ENCODE data around the gene ZCWPW1. TPM values are rescaled to one million over a fixed set of nuclear protein-coding genes. Genes with fewer than 3 reads are reported as not detected.

The ZCWPW1 gene
- total and polyA plus RNA-seq, 2 of the 13 experiments (the other 11 are each of a cell fraction or from before 2014, with no cell fraction given) = 2.4 to 2.5 TPM

GRCh38 chr7:100428199-100428966, at the start of gene ZCWPW1 (continued):
- peak; percentile 94 for TF ChIP-seq ZNF143 (CRISPR knock-in tag; IDR thresholded peaks at IDR 0.05)
- TF ChIP-seq KLF11 (CRISPR knock-in tag; IDR thresholded peaks at IDR 0.05) = peak; percentile 75
- 0 out of 2 replicates have a peak, but pooled peaks have one; percentile 6 for TF ChIP-seq KLF9 (CRISPR knock-in tag; IDR thresholded peaks at IDR 0.05; ENCODE audit: low read depth)
- TF ChIP-seq, protein P1, sequence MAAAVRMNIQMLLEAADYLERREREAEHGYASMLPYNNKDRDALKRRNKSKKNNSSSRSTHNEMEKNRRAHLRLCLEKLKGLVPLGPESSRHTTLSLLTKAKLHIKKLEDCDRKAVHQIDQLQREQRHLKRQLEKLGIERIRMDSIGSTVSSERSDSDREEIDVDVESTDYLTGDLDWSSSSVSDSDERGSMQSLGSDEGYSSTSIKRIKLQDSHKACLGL (CRISPR knock-in tag; IDR thresholded peaks at IDR 0.05) = peak; percentile 49
- no peak for TF ChIP-seq SRSF9 (IDR thresholded peaks at IDR 0.05; ENCODE audit: borderline replicate concordance, insufficient read depth, low read depth, low read length, poor library complexity, severe bottlenecking)
- no peak for TF ChIP-seq ZNF407 (CRISPR knock-in tag; IDR thresholded peaks at IDR 0.05; ENCODE audit: not compliant biosample characterization)
- no peak for TF ChIP-seq ATRX (CRISPR knock-in tag; IDR thresholded peaks at IDR 0.05; ENCODE audit: borderline replicate concordance)
- peak; percentile 42; the same call in 1 of the 2 replicates for TF ChIP-seq ZNF329 (CRISPR knock-in tag; IDR thresholded peaks at IDR 0.05; ENCODE audit: low read depth)
- peak; percentile 25; the same call in 1 of the 2 replicates for TF ChIP-seq SALL2 (CRISPR knock-in tag; IDR thresholded peaks at IDR 0.05)
- 0 out of 2 replicates have a peak, but pooled peaks have one; percentile 10 for TF ChIP-seq FOSL1 (CRISPR knock-in tag; IDR thresholded peaks at IDR 0.05; ENCODE audit: borderline replicate concordance)
- no peak; the same call in 1 of the 2 replicates for TF ChIP-seq ZNF775 (CRISPR knock-in tag; IDR thresholded peaks at IDR 0.05; ENCODE audit: borderline replicate concordance)
- no peak for TF ChIP-seq DMTF1 (CRISPR knock-in tag; IDR thresholded peaks at IDR 0.05)
- peak; percentile 77; the same call in 1 of the 2 replicates for TF ChIP-seq HOXD1 (CRISPR knock-in tag; IDR thresholded peaks at IDR 0.05)
- no peak for TF ChIP-seq CCAR2 (optimal IDR thresholded peaks at IDR 0.05; ENCODE audit: low read depth, low read length)

Data from HepG2 (cell line).